Measurements from ENCODE around the gene RNF212B.
"Not testable (repeated sequence)": the region's sequence is repeated elsewhere in the genome, so short reads cannot be mapped to it uniquely, and the experiment has no call there.

The RNF212B gene

DNA sequence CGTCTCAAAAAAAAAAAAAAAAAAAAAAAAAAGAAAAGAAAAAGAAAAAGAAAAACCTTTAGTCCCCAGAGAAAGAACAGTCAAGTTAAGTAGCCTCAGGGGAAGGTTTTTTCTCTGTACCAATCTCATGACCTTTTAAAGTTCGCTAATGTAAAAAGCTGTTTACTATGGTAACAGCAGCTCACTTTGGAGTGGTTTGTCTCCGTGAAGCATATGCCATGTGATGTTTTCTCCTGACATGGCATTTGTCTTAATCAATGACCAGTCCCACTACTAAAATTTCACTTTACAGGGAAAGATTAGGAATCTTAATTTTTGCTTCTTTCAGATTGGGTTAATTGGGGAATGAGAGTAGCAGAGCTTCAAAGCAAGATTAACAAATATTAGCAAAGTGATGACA, 4.3 kb downstream of the RNF212B start:
- no peak for DNase-seq

GRCh38 chr14:23243066-23243465, 5.3 kb downstream of the RNF212B start:
- no peak for DNase-seq

DNA sequence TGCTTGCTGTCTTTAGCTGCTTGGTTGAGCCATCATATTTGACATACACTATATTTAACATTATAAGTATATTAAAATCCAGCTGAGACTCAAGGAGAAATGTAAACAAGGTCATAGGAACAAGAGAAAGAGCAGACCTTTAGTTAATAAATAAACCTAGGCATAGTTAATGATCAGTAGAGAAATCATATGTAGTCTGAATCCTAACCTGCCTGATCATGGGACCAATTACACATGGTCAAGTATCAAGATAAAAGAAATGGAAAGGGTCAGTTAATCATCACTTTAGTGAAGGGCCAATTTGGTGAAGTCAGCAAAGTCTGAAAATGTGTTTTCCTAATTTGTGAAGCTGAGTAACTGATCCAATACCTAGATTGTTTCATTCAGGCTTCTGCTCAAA, 7.5 kb downstream of the RNF212B start:
- no peak for DNase-seq

DNA sequence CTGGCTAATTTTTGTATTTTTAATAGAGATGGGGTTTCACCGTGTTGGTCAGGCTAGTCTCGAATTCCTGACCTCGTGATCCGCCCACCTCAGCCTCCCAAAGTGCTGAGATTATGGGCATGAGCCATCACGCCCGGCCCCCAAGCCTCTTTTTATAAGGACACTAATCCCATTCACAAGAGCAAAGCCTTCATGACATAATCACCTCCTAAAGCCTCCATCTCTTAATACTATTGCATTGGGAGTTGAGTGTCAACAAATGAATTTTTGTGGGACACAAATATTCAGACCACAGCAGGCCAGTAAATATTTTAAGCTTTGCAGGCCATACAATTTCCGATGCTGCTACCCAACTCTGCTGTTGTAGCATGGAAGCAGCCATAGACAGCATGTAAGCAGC, 10.9 kb downstream of the RNF212B start:
- no peak for DNase-seq

DNA sequence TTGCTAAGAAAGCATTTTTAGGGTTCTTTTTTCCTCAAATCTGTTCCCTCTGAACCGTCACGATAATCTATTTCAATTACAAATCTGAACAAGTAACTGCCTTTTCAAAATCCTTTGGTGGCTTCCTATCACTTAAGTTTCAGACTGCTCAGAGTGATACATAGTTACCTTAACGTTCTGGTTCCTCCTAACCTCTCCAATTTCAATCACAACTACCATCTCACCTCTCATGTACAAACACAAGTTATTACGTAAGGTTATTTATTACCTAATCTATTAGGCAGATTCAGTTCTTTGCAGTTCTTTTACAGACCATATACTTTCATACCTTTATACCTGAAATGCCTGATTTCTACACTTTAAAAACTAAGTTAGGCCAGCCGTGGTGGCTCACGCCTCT, 12.1 kb downstream of the RNF212B start:
- no peak for DNase-seq

GRCh38 chr14:23252006-23252405, 14.3 kb downstream of the RNF212B start:
- DNase-seq = no peak

- no peak for DNase-seq
These were observed 14.9 kb downstream of the RNF212B start for GRCh38 chr14:23252420-23253333.

GRCh38 chr14:23258256-23258655, 20.5 kb downstream of the RNF212B start:
- no peak for DNase-seq

- DNase-seq = no peak
These were observed 21.7 kb downstream of the RNF212B start for GRCh38 chr14:23259426-23259825.

GRCh38 chr14:23260849-23261248, 23.1 kb downstream of the RNF212B start:
- not testable (repeated sequence) for DNase-seq

- DNase-seq = no peak
These were observed 31.5 kb downstream of the RNF212B start for GRCh38 chr14:23269193-23269592.

DNA sequence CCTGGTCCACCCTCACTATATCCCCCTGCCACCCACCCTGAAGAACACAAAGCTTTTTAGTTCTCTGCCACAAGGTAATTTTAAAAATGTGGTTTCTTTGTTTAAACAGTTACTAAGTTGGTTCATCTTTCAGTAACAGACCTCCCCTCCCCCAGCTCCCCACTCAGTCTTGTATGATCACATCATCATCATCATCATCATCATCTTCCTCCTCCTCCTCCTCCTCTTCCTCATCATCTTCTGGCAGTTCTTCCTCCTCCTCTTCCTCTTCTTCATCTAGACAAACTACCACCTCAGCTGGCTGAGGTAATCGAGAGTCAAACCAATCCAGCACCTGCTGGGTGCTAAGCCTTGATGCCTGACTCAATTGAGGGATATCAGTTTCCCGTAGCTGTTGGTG, 37.7 kb downstream of the RNF212B start:
- no peak for DNase-seq

- no peak for DNase-seq
These were observed 39.5 kb downstream of the RNF212B start for GRCh38 chr14:23277189-23277588.

DNA sequence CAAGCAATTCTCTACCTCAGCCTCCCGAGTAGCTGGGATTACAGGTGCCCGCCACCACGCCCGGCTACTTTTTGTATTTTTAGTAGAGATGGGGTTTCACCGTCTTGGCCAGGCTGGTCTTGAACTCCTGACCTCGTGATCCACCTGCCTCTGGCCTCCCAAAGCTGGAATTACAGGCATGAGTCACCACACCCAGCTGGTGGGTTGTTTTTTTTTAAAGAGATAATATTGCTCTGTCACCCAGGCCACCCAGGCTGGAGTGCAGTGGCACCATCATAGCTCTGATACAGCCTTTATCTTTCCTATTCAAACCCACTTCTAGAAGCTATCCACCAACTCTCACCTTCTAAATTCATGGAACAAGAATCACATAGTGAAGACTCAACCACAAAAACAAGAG, 40.2 kb downstream of the RNF212B start:
- not testable (repeated sequence) for DNase-seq

GRCh38 chr14:23281247-23281646, 43.5 kb downstream of the RNF212B start:
- no peak for DNase-seq

GRCh38 chr14:23284654-23285529, 47.2 kb downstream of the RNF212B start:
- DNase-seq = peak in 1 of 51 donors; percentile 61

GRCh38 chr14:23285530-23286019, 47.8 kb downstream of the RNF212B start:
- DNase-seq = peak in 4 of 51 donors; percentile 37 to 49 (median 44)

DNA sequence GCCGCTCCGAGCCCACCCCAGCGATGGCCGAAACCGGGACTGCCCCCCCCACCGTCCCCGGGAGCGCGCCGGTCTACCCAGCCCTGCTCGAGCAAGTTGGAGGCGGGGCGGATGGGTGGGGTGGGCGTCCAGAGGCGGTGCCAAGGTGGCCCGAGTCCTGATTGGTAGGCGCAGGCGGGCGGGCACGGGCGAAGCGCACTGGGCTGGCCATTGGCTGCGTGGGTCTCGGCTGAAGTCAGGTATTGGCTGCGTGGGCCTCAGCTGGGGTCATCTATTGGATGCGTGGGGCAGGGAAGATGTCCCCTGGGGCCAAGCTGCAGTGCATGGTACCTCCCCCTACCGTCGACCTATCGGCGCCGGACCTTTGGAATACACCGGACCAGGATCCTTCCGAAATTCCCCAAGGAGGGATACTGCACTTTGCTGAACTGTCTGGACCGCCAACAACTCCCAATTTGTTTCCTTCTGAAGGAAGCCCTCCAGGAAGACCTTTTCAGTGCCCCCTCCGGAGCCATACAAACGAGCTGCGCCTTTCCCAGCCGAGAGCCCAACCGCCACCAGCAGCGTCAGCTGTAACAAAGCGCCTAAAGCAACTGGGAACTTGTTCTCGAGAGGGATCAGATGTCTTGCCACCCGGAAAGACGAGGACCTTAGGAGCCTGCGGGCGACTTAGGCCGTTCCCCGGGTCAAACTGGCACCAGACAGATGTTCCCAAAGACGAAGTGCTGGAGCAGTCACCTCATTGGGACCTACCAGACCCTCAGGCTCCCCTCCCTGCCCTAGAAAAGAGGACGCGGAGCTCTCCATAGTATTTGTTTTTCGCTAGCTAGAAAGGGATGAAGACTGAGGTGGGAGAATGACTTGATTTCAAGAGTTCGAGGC, 48.5 kb downstream of the RNF212B start, which contains the start of gene HOMEZ:
TSS of gene HOMEZ (minus strand) at position 113 of the 882 bp plus-strand sequence. CDS start 180 bp downstream, outside the sequence.
- peak; percentile 57 to 100 (median 99) for DNase-seq

DNA sequence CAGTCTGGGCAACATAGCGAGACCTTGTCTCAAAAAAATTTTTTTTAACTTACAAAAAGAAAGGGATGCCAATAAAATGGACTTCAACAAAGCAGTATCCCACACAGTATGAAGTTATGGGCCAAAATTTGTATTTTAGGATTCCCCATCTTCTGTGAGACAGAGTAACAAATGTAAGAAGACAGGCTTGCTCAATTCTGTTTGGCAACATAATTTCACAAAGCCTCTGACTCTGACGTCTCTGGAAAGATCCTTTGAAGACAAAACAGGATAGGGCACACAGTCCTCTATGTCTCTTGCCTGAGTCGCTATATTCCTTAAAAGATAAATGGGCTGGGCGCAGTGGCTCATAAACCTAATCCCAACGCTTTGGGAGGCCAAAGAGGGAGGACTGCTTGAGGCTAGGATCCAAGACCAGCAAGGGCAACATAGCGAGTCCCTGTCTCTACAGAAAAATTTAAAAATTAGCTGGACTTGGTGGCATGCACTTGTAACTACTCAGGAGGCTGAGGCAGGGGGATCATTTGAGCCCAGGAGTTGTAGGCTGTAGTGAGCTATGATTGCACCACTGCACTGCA, 49.3 kb downstream of the RNF212B start:
- DNase-seq = no peak

- DNase-seq = peak in 18 of 51 donors; percentile 16 to 65 (median 30)
These were observed 57.2 kb downstream of the RNF212B start for GRCh38 chr14:23294734-23295561.
